Measurements from ENCODE around the gene PPM1J. TPM values are rescaled to one million over a fixed set of nuclear protein-coding genes. Genes with fewer than 3 reads are reported as not detected.

The PPM1J gene
- 1 to 10 TPM; 2.2 to 4.8 (median 2.9) TPM for total RNA-seq

- peak in 1 of 6 experiments; percentile 7 for TF ChIP-seq CTCF (IDR thresholded peaks at IDR 0.05)
- TF ChIP-seq POLR2A (IDR thresholded peaks at IDR 0.05) = peak in 1 of 4 donors; percentile 41
- DNase-seq = peak; percentile 72
- intact Hi-C loops (cut with DNase I) = loop anchor here (5.0 kb wide), 1 partner anchor 92 kb away; no protein-coding TSS in a partner anchor
- peak within 1 kb of the TSS; percentile 69 to 85 (median 78) for H3K27ac ChIP-seq
- WGBS, 2 donors = 0 to 1% methylated on average over 7 to 9 of the region's 51 CpGs
- H3K4me3 ChIP-seq = peak within 1 kb of the TSS; percentile 59 to 81 (median 63)
- peaks cover 0 to 21% (median 0%) of the 10 kb centered on the region in 4 donors for H3K27me3 ChIP-seq
- no peaks in the 10 kb centered on the region for H3K9me3 ChIP-seq
- peaks cover 4 to 42% (median 18%) of the 10 kb centered on the region in 3 donors for H3K4me1 ChIP-seq
- peaks cover 0 to 16% (median 0%) of the 10 kb centered on the region in 3 donors for H3K36me3 ChIP-seq
These were observed at the start of gene PPM1J for GRCh38 chr1:112715264-112716053. Gene PPM1J (minus strand): TSS chr1:112715332. CDS start chr1:112715301, 31 bp downstream.

- intact Hi-C loops (cut with DNase I) = no loop called here
- H3K4me1 ChIP-seq = peaks cover 8 to 43% (median 13%) of the 10 kb centered on the region in 3 donors
- peak overlapping the region; percentile 62 to 86 (median 78) for H3K27ac ChIP-seq
- H3K9me3 ChIP-seq = no peaks in the 10 kb centered on the region
- WGBS, 2 donors = 30 to 55% methylated on average over 10 to 12 of the region's 12 CpGs
- no peak for DNase-seq
- no peaks in the 10 kb centered on the region for H3K36me3 ChIP-seq
- H3K4me3 ChIP-seq = no peak overlapping the region
- TF ChIP-seq POLR2A (IDR thresholded peaks at IDR 0.05) = no peak
- no peak for TF ChIP-seq CTCF (IDR thresholded peaks at IDR 0.05)
- no peaks in the 10 kb centered on the region for H3K27me3 ChIP-seq
These were observed 47.7 kb upstream of the PPM1J start for GRCh38 chr1:112762541-112763500.

GRCh38 chr1:112761714-112762480, 46.8 kb upstream of the PPM1J start:
- no peaks in the 10 kb centered on the region for H3K9me3 ChIP-seq
- 29 to 32% methylated on average over 9 of the region's 9 CpGs for WGBS, 2 donors
- no peak overlapping the region for H3K4me3 ChIP-seq
- TF ChIP-seq CTCF (IDR thresholded peaks at IDR 0.05) (no peak), POLR2A (IDR thresholded peaks at IDR 0.05) (no peak)
- no peaks in the 10 kb centered on the region for H3K36me3 ChIP-seq
- peak overlapping the region in 3 of 4 donors; percentile 68 to 86 (median 81) for H3K27ac ChIP-seq
- no peak for DNase-seq
- peaks cover 0 to 6% (median 0%) of the 10 kb centered on the region in 4 donors for H3K27me3 ChIP-seq
- peaks cover 8 to 43% (median 13%) of the 10 kb centered on the region in 3 donors for H3K4me1 ChIP-seq
- intact Hi-C loops (cut with DNase I) = no loop called here

GRCh38 chr1:112759228-112759627, 44.1 kb upstream of the PPM1J start:
- intact Hi-C loops (cut with DNase I) = no loop called here
- Histone ChIP-seq H3K4me3 (no peak overlapping the region), H3K27ac (no peak overlapping the region), H3K36me3 (no peaks in the 10 kb centered on the region), H3K4me1 (peaks cover 8 to 41% (median 13%) of the 10 kb centered on the region in 3 donors), H3K27me3 (peaks cover 0 to 14% (median 0%) of the 10 kb centered on the region in 4 donors), H3K9me3 (no peaks in the 10 kb centered on the region)
- TF ChIP-seq POLR2A (IDR thresholded peaks at IDR 0.05) (no peak), CTCF (IDR thresholded peaks at IDR 0.05) (no peak)
- DNase-seq = no peak
- 68 to 83% methylated on average over 6 of the region's 6 CpGs for WGBS, 2 donors

Data from esophagus squamous epithelium (tissue), 5 donors.